ENCODE results near the gene DPY19L3.

DNA sequence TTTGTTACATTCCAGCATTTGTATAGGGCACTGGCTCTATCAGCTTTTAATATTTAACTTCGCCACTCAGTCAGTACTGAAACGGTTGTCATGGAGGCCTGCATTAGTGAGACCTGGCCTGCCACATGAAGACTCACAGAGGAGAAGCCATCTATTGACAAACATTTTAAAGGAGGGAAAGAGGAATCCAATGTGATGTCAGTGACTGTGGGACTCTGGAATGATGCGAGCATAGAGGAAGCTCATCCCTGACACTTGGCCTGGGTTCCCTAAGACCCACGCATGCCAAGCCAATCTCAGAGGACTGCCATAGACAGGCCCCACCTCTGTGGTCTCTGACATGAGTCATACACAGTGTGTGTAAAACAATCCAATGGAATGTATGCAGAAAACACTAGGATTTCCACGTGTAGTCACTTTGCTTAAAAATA lies 7.9 kb upstream of the DPY19L3 start:
- TF ChIP-seq REST (IDR thresholded peaks at IDR 0.05; ENCODE audit: insufficient read depth in 1 of 2, low read depth in 2 of 2, low read length in 1 of 2) (no peak), POLR2AphosphoS5 (IDR thresholded peaks at IDR 0.05; ENCODE audit: low read depth, low read length) (no peak), CTCF (IDR thresholded peaks at IDR 0.05) (no peak)
